HepG2 (cell line): ENCODE results near the gene SAMD10. TPM values are rescaled to one million over a fixed set of nuclear protein-coding genes. Genes with fewer than 3 reads are reported as not detected.

ENCODE experiments used
- BCLAF1 ChIP-seq: fragments of 450-650 bp; IDR thresholded peaks from 2 replicates; pipeline ENCODE4 v1.6.1; 2017; ENCODE audit warnings: mild to moderate bottlenecking
- CBX5 ChIP-seq: sonication (generic); formaldehyde crosslinking; IDR thresholded peaks from 2 replicates; pipeline ENCODE4 v1.4.0; 2020; ENCODE audit warnings: missing genetic modification reagents, borderline replicate concordance
- JDP2 ChIP-seq: sonication (generic); formaldehyde crosslinking; IDR thresholded peaks from 2 replicates; pipeline ENCODE4 v1.8.1; 2022; ENCODE audit warnings: missing genetic modification reagents, borderline replicate concordance
- RBFOX2 ChIP-seq: fragments of 200-400 bp; formaldehyde crosslinking; IDR thresholded peaks from 2 replicates; pipeline ENCODE4 v1.6.1; 2017; ENCODE audit warnings: low read depth, mild to moderate bottlenecking, low read length
- SMYD3 ChIP-seq: sonication (generic); formaldehyde crosslinking; IDR thresholded peaks from 2 replicates; pipeline ENCODE4 v1.8.1; 2023; ENCODE audit warnings: mild to moderate bottlenecking, missing genetic modification reagents
- SRSF9 ChIP-seq: fragments of 200-400 bp; formaldehyde crosslinking; IDR thresholded peaks from 2 replicates; pipeline ENCODE4 v1.6.1; 2018; ENCODE audit warnings: borderline replicate concordance, mild to moderate bottlenecking, low read depth, low read length; ENCODE audit not compliant: insufficient read depth, poor library complexity, severe bottlenecking
- TGIF2 ChIP-seq: IDR thresholded peaks from 2 replicates; pipeline ENCODE4 v1.6.1; 2016; ENCODE audit warnings: control low read depth, missing compliant biosample characterization
- ZFP41 ChIP-seq: sonication (generic); formaldehyde crosslinking; IDR thresholded peaks from 2 replicates; pipeline ENCODE4 v1.4.0; 2020; ENCODE audit warnings: mild to moderate bottlenecking, missing genetic modification reagents, borderline replicate concordance
- ZNF180 ChIP-seq: sonication (generic); formaldehyde crosslinking; IDR thresholded peaks from 2 replicates; pipeline ENCODE4 v1.4.0; 2020; ENCODE audit warnings: low read depth, missing genetic modification reagents, borderline replicate concordance
- ZNF317 ChIP-seq: sonication (generic); formaldehyde crosslinking; IDR thresholded peaks from 2 replicates; pipeline ENCODE4 v1.5.0; 2020; ENCODE audit warnings: mild to moderate bottlenecking, missing genetic modification reagents
- ZNF672 ChIP-seq: sonication (generic); formaldehyde crosslinking; IDR thresholded peaks from 2 replicates; pipeline ENCODE4 v1.8.1; 2022; ENCODE audit warnings: missing genetic modification reagents
- ZZZ3 ChIP-seq: sonication (generic); formaldehyde crosslinking; IDR thresholded peaks from 2 replicates; pipeline ENCODE4 v1.4.0; 2020; ENCODE audit warnings: missing genetic modification reagents, mild to moderate bottlenecking, borderline replicate concordance
- polyA plus RNA-seq, 8 experiments: library from polyadenylated mRNA; depleted of rRNA in 3 of 8; stranded (reverse) in 7 of 8; unstranded in 1 of 8; fragments of >200 nt; fragmentation: Illumina TruSeq in 4 of 8; extraction: Trizol in 4 of 8; gene quantifications; 2 replicates each; pipeline versions ENCODE4 v1.2.1 to v1.2.3, GENCODE V29; 2011 to 2016; ENCODE audit warnings: low read depth in 4 of 8, missing spikeins in 1 of 8, mixed read lengths in 1 of 8; ENCODE audit not compliant: insufficient read depth in 1 of 8
- total RNA-seq, 5 experiments: library from RNA; depleted of rRNA; stranded (reverse); fragments of >200 nt; fragmentation: Illumina TruSeq; extraction: Trizol; gene quantifications; 2 replicates each; pipeline ENCODE4 v1.2.3, GENCODE V29; 2016; ENCODE audit warnings: low read depth in 1 of 5
- TF ChIP-seq, protein P1 (sequence below): sonication (generic); formaldehyde crosslinking; IDR thresholded peaks from 2 replicates; pipeline ENCODE4 v1.4.0; 2020; ENCODE audit warnings: missing genetic modification reagents

Gene SAMD10
- total and polyA plus RNA-seq, 2 of the 13 experiments (the other 11 are each of a cell fraction or from before 2014, with no cell fraction given) = 6.1 to 11.0 TPM

- TF ChIP-seq, protein P1, sequence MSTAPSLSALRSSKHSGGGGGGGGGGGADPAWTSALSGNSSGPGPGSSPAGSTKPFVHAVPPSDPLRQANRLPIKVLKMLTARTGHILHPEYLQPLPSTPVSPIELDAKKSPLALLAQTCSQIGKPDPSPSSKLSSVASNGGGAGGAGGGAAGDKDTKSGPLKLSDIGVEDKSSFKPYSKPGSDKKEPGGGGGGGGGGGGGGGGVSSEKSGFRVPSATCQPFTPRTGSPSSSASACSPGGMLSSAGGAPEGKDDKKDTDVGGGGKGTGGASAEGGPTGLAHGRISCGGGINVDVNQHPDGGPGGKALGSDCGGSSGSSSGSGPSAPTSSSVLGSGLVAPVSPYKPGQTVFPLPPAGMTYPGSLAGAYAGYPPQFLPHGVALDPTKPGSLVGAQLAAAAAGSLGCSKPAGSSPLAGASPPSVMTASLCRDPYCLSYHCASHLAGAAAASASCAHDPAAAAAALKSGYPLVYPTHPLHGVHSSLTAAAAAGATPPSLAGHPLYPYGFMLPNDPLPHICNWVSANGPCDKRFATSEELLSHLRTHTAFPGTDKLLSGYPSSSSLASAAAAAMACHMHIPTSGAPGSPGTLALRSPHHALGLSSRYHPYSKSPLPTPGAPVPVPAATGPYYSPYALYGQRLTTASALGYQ (CRISPR knock-in tag) = no peak
- no peak for TF ChIP-seq TGIF2
- 0 out of 2 replicates have a peak, but pooled peaks have one; percentile 14 for TF ChIP-seq ZFP41 (CRISPR knock-in tag)
- TF ChIP-seq SRSF9 = no peak
- no peak for TF ChIP-seq ZNF180 (CRISPR knock-in tag)
- TF ChIP-seq ZNF317 (CRISPR knock-in tag) = 0 out of 2 replicates have a peak, but pooled peaks have one; percentile 14
- no peak for TF ChIP-seq ZZZ3 (CRISPR knock-in tag)
- no peak for TF ChIP-seq ZNF672 (CRISPR knock-in tag)
- TF ChIP-seq CBX5 (CRISPR knock-in tag) = peak; percentile 4; the same call in 1 of the 2 replicates
- TF ChIP-seq BCLAF1 = no peak
- no peak for TF ChIP-seq SMYD3 (CRISPR knock-in tag)
- no peak for TF ChIP-seq JDP2 (CRISPR knock-in tag)
- TF ChIP-seq RBFOX2 = no peak
- TF ChIP-seq, all 625 proteins: peak for 112
Observed at GRCh38 chr20:64023361-64024140, 44.1 kb upstream of the SAMD10 start (continued).
